A549 treated with Mapracorat at 1 μM for 4 hours (cell line): Measurements from ENCODE around the gene AHRR. TPM values are rescaled to one million over a fixed set of nuclear protein-coding genes. Genes with fewer than 3 reads are reported as not detected.

ENCODE experiments used
- total RNA-seq: library from RNA; stranded (reverse); fragments of 200-300 nt; extraction: Qiagen RNA extraction; gene quantifications from 5 replicates; pipeline ENCODE4 v1.2.3, GENCODE V29; 2022

The AHRR gene
- 3.2 to 4.5 TPM (median 3.8 TPM) in 5 replicates for total RNA-seq

DNA sequence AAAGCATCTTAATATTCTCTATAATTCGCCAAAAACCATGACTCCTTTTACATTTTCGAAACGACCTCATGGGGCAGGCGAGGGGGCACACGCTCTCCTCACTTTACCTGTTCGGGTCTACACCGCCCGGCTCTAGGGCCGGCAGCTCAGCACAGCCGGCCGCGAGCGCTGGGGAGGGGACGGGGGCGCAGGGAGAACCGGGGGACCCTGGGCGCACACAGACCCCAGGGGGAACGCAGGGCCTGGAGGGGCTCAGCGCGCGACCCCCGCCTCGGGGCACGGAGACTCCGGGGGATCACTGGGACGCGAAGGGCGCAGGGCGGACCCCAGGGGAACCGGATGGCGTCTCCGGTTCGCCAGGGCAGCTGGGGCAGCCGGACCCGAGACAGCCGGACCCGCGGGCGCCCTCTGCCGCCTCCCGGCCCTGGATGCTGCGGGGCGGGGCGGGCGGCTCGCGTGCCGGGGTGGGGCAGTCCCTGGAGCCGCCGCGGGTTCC lies at the start of gene AHRR:
TSS of gene AHRR (plus strand) at position 485 of the 496 bp plus-strand sequence. CDS start 22,189 bp downstream, outside the sequence.

DNA sequence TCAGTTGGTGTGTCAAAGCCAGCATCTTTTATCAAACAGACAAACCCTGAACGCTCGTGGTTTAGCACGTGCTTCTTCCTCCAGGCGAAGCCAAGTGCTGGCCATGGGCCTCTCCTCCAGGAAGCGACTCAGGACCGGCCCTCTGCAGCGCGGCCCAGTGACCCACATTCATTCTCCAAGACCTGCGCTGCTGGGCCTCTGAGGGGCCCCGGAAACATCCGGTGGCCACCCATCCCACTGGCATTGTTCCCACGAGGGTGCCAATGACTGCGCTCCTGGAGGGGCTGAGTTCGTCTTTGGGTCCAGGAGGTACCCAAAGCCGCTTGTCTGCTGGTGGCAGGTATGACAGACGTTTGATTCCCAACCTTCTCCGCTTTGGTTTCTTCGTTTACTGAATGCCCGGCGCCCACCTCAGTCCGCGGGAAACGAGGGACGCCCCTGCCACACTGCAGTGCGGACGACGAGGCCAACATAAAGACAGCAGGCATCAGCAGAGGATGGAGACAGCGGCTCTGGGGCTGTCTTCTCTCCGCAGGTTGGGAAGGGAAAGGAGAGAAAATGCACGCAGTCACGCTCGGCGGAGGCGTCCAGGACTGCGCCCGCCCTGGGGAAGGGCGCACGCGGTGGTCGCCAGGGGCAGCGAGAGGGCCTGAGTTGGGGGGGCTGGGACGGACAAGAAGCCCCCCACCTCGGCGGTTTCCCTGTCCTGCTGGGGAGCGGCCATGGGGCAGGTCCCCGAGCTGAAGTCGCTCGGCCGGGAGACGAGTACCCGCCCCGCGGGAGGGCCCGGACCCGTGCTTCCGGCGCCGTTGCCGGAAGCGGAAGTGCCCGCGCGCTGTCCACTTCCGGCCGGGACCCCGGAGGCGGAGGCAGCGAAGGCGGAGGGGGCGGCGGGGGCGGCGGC lies 121.1 kb downstream of the AHRR start, which contains the start of gene EXOC3:
TSS of gene EXOC3 (plus strand) at position 842 of the 904 bp plus-strand sequence. CDS start 3,030 bp downstream, outside the sequence.

Other genes starting within 250 kb of the AHRR start
- gene PLEKHG4B, start 229.5 kb upstream of the AHRR start, total RNA-seq = 0.88 to 1.7 TPM (median 1.4 TPM) in 5 replicates
- not detected in 5 replicates for gene LRRC14B, start 130.2 kb upstream of the AHRR start, total RNA-seq
- 5.3 to 7.2 TPM (median 5.8 TPM) in 5 replicates for gene CCDC127, start 103.6 kb upstream of the AHRR start, total RNA-seq
- gene SDHA, start 103.4 kb upstream of the AHRR start, total RNA-seq = 103 to 125 TPM (median 124 TPM) in 5 replicates
- 153 to 195 TPM (median 187 TPM) in 5 replicates for gene PDCD6, start 50.1 kb upstream of the AHRR start, total RNA-seq
- gene EXOC3, start 121.5 kb downstream of the AHRR start, total RNA-seq = 26.5 to 30.9 TPM (median 30.6 TPM) in 5 replicates
- gene SLC9A3, start 202.7 kb downstream of the AHRR start, total RNA-seq = 1.9 to 2.8 TPM (median 2.1 TPM) in 5 replicates